GM23248 (cell line): ENCODE results near the gene RADIL. TPM values are rescaled to one million over a fixed set of nuclear protein-coding genes. Genes with fewer than 3 reads are reported as not detected.

Experiments
- DNase-seq: peaks from one replicate; pipeline ENCODE4 v3.0.0-alpha.2; 2015
- H2AFZ ChIP-seq: fragments of 200-600 bp; sonication (generic); 2 replicates; pipeline ENCODE4 v1.6.1; 2016; ENCODE audit warnings: antibody characterized with exemption
- H3F3A ChIP-seq: fragments of 200-600 bp; sonication (generic); 2 replicates; pipeline ENCODE4 v1.6.1; 2016; ENCODE audit warnings: mild to moderate bottlenecking, antibody characterized with exemption, mixed run types; ENCODE audit not compliant: insufficient read depth
- H3K27ac ChIP-seq: fragments of 200-600 bp; sonication (generic); 2 replicates; pipeline ENCODE4 v1.5.1; 2016; ENCODE audit warnings: mild to moderate bottlenecking
- H3K27me3 ChIP-seq: fragments of 200-600 bp; sonication (generic); replicated peaks from 2 replicates; pipeline ENCODE4 v1.6.1; 2016; ENCODE audit warnings: mild to moderate bottlenecking; ENCODE audit not compliant: insufficient read depth
- H3K36me3 ChIP-seq: fragments of 200-600 bp; sonication (generic); 2 replicates; pipeline ENCODE4 v1.6.1; 2016; ENCODE audit warnings: low read depth, mild to moderate bottlenecking
- H3K4me1 ChIP-seq: fragments of 200-600 bp; sonication (generic); 2 replicates; pipeline ENCODE4 v1.6.1; 2016; ENCODE audit warnings: mild to moderate bottlenecking; ENCODE audit not compliant: insufficient read depth
- H3K4me2 ChIP-seq: fragments of 200-600 bp; sonication (generic); one replicate; pipeline ENCODE4 v1.6.1; 2016; ENCODE audit warnings: mild to moderate bottlenecking; ENCODE audit not compliant: unreplicated experiment
- H3K4me3 ChIP-seq: fragments of 200-600 bp; sonication (generic); 2 replicates; pipeline ENCODE4 v1.5.1; 2016; ENCODE audit warnings: mild to moderate bottlenecking
- H3K79me2 ChIP-seq: fragments of 200-600 bp; sonication (generic); 2 replicates; pipeline ENCODE4 v1.6.1; 2016; ENCODE audit warnings: mild to moderate bottlenecking; ENCODE audit not compliant: insufficient read depth
- H3K9ac ChIP-seq: fragments of 200-600 bp; sonication (generic); 2 replicates; pipeline ENCODE4 v1.6.1; 2016; ENCODE audit warnings: mild to moderate bottlenecking
- H3K9me2 ChIP-seq: fragments of 200-600 bp; sonication (generic); 2 replicates; pipeline ENCODE4 v1.6.1; 2016; ENCODE audit warnings: mixed run types, mild to moderate bottlenecking, moderate library complexity; ENCODE audit not compliant: insufficient read depth
- H3K9me3 ChIP-seq: fragments of 200-600 bp; sonication (generic); one replicate; pipeline ENCODE4 v1.6.1; 2017; ENCODE audit warnings: low read depth
- H4K20me1 ChIP-seq: fragments of 200-600 bp; sonication (generic); 2 replicates; pipeline ENCODE4 v1.6.0; 2016; ENCODE audit not compliant: insufficient read depth
- EZH2 ChIP-seq: fragments of 200-600 bp; sonication (generic); IDR thresholded peaks from 2 replicates; pipeline ENCODE4 v1.6.1; 2018; ENCODE audit warnings: antibody characterized with exemption, mild to moderate bottlenecking; ENCODE audit not compliant: insufficient read depth, poor library complexity, severe bottlenecking
- EZH2phosphoT487 ChIP-seq: fragments of 200-600 bp; sonication (generic); IDR thresholded peaks from 2 replicates; pipeline ENCODE4 v1.6.1; 2018; ENCODE audit warnings: antibody characterized with exemption, moderate library complexity, mild to moderate bottlenecking, low read depth; ENCODE audit not compliant: insufficient read depth
- WGBS, 2 experiments: methylation state at CpG; one replicate each; pipeline ENCODE4 v1.1.6; 2015 to 2017; ENCODE audit warnings: low lambda C conversion rate in 2 of 2, low coverage in 1 of 2; ENCODE audit errors: missing lambda C conversion rate in 2 of 2; 5-methylcytosine and 5-hydroxymethylcytosine counted together
- in situ Hi-C: fragments of 300-500 bp; cut with MboI; formaldehyde crosslinking; loops from 2 replicates; pipeline ENCODE4 v1.15.0; 2020
- polyA plus RNA-seq: library from polyadenylated mRNA; unstranded; fragments of >200 nt; fragmentation: Nextera tagmentation; extraction: Ambion mirVana; gene quantifications from 2 replicates; pipeline ENCODE4 v1.2.1, GENCODE V29; 2016
- total RNA-seq: library from RNA; depleted of rRNA; stranded (reverse); fragments of >200 nt; shearing (Covaris generic); gene quantifications from 2 replicates; pipeline ENCODE4 v1.2.3, GENCODE V29; 2014

Gene RADIL
- total and polyA plus RNA-seq, 2 experiments from 2014 or later, result 0.55 to 4.3 TPM

DNA sequence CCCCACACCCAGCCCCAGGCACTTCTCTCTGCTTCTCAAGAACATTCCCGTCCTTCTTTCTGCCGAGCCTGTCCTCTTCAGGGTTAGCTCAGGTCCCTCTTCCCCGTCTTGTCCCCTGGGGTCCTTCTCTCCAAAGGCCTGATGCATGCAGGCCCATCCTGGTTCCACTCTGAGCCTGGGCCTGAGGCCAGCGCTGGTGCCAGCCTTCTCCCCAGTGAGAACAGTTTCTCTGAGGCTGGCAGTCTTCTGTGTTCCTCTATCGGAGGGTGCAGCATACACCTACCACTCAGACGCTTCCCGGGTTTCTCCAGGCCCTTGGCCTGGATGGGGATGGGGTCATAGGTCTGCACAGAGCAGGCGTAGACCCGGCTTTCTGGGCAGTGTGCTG lies 93.4 kb downstream of the RADIL start:
- Histone ChIP-seq H3K9me3 (no peaks in the 10 kb centered on the region), H3K4me1 (no peaks in the 10 kb centered on the region), H3F3A (no peaks in the 10 kb centered on the region), H3K9me2 (no peaks in the 10 kb centered on the region), H2AFZ (no peak overlapping the region), H3K27me3 (no peaks in the 10 kb centered on the region), H3K36me3 (peaks cover 8% of the 10 kb centered on the region; the same call in 1 of the 2 replicates), H4K20me1 (no peaks in the 10 kb centered on the region), H3K79me2 (no peaks in the 10 kb centered on the region), H3K27ac (no peak overlapping the region), H3K9ac (no peak overlapping the region), H3K4me2 (no peak overlapping the region), H3K4me3 (no peak overlapping the region)
- WGBS, 2 experiments, result 83 to 85% methylated on average over 9 of the region's 9 CpGs
- no peak for DNase-seq
- in situ Hi-C loops, result loop anchor here (10.0 kb wide), 1 partner anchor 295 kb away; no protein-coding TSS in a partner anchor
- no peak for TF ChIP-seq EZH2
- no peak for TF ChIP-seq EZH2phosphoT487

DNA sequence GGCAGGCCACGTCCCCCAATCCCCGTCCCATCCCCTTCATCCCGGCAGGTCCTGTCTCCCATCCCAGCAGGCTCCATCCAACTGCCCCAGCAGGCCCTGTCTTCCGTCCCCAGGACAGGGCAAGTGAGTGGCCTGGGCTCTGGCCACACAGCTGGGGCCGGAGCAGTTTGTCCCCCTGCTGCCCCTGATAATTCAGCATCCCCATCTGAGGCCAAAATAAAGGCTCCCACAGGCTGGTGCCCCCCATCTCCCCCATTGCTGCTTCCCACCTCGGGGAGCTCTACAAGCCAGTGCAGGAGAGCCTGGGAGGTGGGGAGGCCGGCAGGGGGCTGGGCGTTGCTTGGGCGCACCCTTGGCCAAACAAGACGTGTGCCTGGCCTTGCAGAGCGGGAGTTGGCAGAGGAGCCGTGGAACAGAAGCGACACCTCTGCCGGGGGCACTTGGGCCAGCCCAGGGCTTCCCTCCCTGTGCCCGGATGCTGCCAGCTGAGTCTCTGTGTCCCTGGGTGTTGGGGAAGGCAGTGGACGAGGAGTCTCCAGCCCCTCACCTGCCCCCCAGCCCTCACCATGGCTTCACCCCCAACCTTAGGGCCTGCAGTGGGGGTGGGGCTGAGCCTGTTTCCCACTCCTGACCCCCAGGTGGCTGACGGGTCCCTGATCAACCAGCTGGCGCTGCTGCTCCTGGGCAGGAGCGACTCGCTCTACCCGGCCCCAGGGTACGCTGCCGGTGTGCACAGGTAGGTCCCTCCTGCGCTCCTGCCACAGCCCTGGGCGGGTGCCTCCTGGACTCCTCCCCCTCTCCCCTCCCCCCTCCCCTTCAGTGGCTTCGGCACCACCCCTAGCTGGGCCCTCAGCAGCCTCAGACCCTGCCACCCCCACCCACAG lies 94.1 kb downstream of the RADIL start:
- Histone ChIP-seq H3K9me3 (no peaks in the 10 kb centered on the region), H3K79me2 (no peaks in the 10 kb centered on the region), H3K4me2 (no peak overlapping the region), H3K27ac (no peak overlapping the region), H2AFZ (no peak overlapping the region), H3K4me3 (no peak overlapping the region), H4K20me1 (no peaks in the 10 kb centered on the region), H3K27me3 (no peaks in the 10 kb centered on the region), H3K9ac (no peak overlapping the region), H3F3A (no peaks in the 10 kb centered on the region), H3K36me3 (peaks cover 8% of the 10 kb centered on the region; the same call in 1 of the 2 replicates), H3K4me1 (no peaks in the 10 kb centered on the region), H3K9me2 (no peaks in the 10 kb centered on the region)
- no peak for TF ChIP-seq EZH2
- TF ChIP-seq EZH2phosphoT487, result no peak
- 82 to 86% methylated on average over 13 to 26 of the region's 26 CpGs for WGBS, 2 experiments
- no peak for DNase-seq
- in situ Hi-C loops, result loop anchor here (10.0 kb wide), 1 partner anchor 295 kb away; no protein-coding TSS in a partner anchor

DNA sequence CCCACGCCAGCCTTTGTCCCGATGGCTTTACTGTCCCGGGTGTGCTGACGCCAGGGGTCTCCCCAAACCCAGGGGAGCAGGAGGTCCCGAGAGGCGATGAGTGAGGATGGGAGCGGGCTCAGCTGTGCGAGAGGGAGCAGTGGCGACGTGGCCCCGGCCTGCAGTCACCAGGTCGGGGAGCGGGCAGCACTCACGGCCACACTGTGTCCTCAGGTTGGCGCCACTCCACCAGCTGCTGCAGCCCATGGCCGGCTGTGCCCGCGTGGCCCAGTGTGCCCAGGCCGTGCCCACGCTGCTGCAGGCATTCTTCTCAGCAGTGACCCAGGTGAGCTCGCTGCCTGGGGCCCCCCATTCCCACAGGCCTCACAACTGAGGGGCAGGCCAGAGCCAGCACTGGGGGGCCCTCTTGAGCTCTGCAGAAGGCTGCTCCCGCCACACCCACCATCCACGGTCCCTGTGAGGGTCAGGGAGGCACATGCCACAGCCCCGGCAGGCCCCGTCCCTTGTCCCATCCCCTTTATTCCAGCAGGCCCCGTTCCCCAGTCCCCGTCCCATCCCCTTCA lies 94.8 kb downstream of the RADIL start:
- Histone ChIP-seq H3K4me1 (no peaks in the 10 kb centered on the region), H3K27me3 (no peaks in the 10 kb centered on the region), H3K4me2 (no peak overlapping the region), H3F3A (no peaks in the 10 kb centered on the region), H3K36me3 (peaks cover 8% of the 10 kb centered on the region; the same call in 1 of the 2 replicates), H3K79me2 (no peaks in the 10 kb centered on the region), H2AFZ (no peak overlapping the region), H3K27ac (no peak overlapping the region), H3K9me2 (no peaks in the 10 kb centered on the region), H4K20me1 (no peaks in the 10 kb centered on the region), H3K9me3 (no peaks in the 10 kb centered on the region), H3K4me3 (no peak overlapping the region), H3K9ac (no peak overlapping the region)
- DNase-seq, result no peak
- 96 to 97% methylated on average over 21 to 27 of the region's 27 CpGs for WGBS, 2 experiments
- in situ Hi-C loops, result no loop called here
- TF ChIP-seq EZH2 (no peak), EZH2phosphoT487 (no peak)

DNA sequence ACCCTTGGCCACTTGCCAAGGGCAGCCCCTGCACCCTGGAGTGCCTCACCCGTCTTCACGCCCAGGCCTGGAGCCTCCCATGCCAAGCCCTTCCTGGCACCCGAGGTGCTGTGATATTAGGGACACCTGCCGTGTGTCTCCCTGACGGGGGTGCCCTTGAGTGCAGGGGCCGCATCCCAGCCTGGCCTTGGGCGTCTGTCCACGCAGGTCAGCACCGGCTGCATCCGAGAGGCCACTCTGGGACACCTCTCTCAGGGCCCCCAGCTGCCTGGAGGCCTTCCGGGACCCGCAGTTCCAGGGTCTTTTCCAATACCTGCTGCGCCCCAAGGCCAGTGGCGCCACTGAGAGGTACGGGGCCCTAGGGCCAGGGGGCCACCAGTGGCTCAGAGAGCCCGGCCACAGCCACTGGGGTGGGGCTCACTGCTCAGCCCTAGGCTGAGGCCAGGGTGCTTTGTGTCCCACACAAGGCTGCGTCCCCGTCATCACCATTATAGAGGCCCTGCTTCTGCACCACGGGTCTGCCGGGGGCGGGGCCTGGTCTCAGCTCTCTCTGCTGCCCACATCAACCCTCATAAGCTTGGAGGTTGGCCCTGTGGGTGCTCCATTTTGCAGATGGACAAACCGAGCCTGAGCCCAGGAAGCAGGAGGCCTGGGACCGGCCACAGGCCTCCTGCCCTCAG lies 95.4 kb downstream of the RADIL start:
- 84 to 86% methylated on average over 18 to 19 of the region's 23 CpGs for WGBS, 2 experiments
- no peaks in the 10 kb centered on the region for H3K79me2 ChIP-seq
- no peak overlapping the region for H3K27ac ChIP-seq
- no peak for TF ChIP-seq EZH2phosphoT487
- no peak for TF ChIP-seq EZH2
- no peak overlapping the region for H3K9ac ChIP-seq
- H3K4me2 ChIP-seq, result no peak overlapping the region
- H2AFZ ChIP-seq, result no peak overlapping the region
- in situ Hi-C loops, result no loop called here
- DNase-seq, result no peak
- H3K9me2 ChIP-seq, result no peaks in the 10 kb centered on the region
- no peaks in the 10 kb centered on the region for H3F3A ChIP-seq
- peaks cover 8% of the 10 kb centered on the region; the same call in 1 of the 2 replicates for H3K36me3 ChIP-seq
- no peaks in the 10 kb centered on the region for H3K4me1 ChIP-seq
- H3K9me3 ChIP-seq, result no peaks in the 10 kb centered on the region
- no peaks in the 10 kb centered on the region for H4K20me1 ChIP-seq
- no peak overlapping the region for H3K4me3 ChIP-seq
- no peaks in the 10 kb centered on the region for H3K27me3 ChIP-seq
